NB4 (cell line): ENCODE data around the gene INO80.

ENCODE experiments used
- DNase-seq: peaks from one replicate; pipeline ENCODE4 v3.0.0; 2010; ENCODE audit warnings: low read depth
- H3K4me3 ChIP-seq: one replicate; pipeline ENCODE4 v1.5.1; 2011; ENCODE audit warnings: mild to moderate bottlenecking, low read depth, low read length, moderate library complexity
- CTCF ChIP-seq: IDR thresholded peaks from one replicate; pipeline ENCODE4 v1.5.1; 2012; ENCODE audit warnings: low read depth, low read length
- MAX ChIP-seq: IDR thresholded peaks from 2 replicates; pipeline ENCODE4 v1.6.1; 2011; ENCODE audit warnings: low read depth, low read length
- MYC ChIP-seq: IDR thresholded peaks from 2 replicates; pipeline ENCODE4 v1.6.1; 2011; ENCODE audit warnings: low read depth, low read length
- POLR2A ChIP-seq: IDR thresholded peaks from 2 replicates; pipeline ENCODE4 v1.6.1; 2011; ENCODE audit warnings: mild to moderate bottlenecking; ENCODE audit not compliant: insufficient read length; ENCODE audit errors: extremely low read depth

INO80 gene

DNA sequence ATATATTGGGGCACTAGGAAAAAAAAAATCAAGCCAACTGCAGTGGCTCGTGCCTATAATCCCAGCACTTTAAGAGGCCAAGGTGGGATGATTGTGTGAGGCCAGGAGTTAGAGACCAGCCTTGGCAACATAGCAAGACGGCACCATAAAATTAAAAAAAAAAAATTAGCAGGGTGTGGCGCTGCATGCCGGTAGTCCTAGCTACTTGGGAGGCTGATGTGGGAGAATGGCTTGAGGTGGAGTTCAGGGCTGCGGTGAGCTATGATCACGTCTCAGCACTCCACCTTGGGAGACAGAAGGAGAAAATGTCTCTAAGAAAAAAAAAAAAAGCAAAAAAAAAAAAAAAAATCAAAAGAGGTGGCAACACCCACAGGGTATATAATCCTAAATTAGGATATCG lies 49.6 kb downstream of the INO80 start:
- no peak for DNase-seq
- no peak overlapping the region for H3K4me3 ChIP-seq
- no peak for TF ChIP-seq POLR2A
- no peak for TF ChIP-seq CTCF
- no peak for TF ChIP-seq MAX
- no peak for TF ChIP-seq MYC

DNA sequence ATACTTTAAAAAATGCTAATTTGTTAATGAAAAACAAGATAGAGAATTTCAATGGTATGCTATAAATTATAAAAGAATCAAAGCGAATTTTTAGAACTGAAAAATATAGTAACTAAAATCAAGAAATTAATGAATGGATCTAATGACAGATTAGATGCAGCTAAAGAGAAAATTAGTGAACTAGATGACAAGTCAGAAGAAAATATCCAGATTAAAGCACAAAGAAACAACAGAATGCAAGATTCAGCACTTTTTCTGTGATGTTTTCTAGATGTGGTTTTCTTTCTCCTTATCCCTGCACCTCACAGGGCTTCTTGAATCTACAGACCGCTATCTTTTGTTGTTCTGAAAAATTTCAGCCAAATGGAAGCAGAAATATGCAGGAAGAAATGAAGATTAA lies 54.4 kb downstream of the INO80 start:
- DNase-seq, result no peak
- no peak overlapping the region for H3K4me3 ChIP-seq
- no peak for TF ChIP-seq MAX
- no peak for TF ChIP-seq POLR2A
- TF ChIP-seq MYC, result no peak
- TF ChIP-seq CTCF, result no peak

DNA sequence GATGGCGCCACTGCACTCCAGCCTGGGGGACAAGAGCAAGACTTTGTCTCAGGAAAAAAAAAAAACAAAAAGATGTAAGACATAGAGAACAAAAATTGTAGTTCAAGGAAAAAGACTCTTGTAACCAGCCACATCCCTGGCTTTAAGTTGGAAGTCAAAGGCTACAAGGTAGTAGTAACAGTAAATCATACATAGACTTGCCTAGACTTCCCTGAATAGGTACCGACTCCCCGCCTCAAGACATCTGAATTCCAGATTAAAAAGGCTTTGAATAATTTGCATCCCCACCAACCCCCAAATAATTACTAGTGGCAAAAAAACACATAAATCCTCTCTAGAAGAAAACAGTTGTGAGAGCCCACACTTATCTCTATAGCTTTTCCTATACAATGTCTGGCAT lies 55.6 kb downstream of the INO80 start:
- TF ChIP-seq CTCF (no peak), MYC (no peak), POLR2A (no peak), MAX (no peak)
- H3K4me3 ChIP-seq, result no peak overlapping the region
- no peak for DNase-seq

DNA sequence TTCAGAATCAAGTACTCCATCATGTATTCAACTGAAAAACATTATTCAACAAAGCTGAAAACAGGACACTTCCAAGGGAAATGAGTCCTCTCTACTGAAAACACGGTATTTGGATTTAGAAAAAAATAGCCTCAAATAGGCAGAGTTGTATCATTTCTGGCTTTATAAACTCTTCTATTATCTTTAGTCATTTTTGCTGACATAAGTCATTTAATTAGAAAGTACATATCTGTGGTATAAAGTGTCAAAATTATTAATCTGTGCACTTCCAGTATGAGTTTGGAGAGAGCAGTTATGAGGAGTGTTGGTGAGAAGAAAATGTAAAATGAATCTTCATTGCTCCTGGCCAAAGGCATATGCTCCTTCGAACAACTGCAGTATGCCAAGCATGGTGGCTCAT lies 59.3 kb downstream of the INO80 start:
- no peak for TF ChIP-seq POLR2A
- no peak for DNase-seq
- H3K4me3 ChIP-seq, result no peak overlapping the region

DNA sequence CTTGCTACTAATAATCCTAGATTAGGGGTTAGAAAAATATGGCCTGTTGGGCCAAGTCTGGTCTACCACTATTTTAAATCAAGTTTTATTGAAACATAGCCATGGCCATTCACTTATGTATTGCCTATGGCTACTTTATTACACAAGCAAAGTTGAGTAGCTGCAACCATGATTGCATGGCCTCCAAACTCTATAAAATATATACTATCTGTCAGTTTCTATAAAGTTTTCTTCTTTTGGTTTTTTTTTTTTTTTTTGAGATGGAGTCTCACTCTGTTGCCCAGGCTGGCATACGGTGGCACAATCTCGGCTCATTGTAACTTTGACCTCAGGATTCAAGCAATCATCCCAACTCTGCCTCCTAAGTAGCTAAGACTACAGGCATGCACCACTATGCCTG lies 60.4 kb downstream of the INO80 start:
- H3K4me3 ChIP-seq, result no peak overlapping the region
- no peak for DNase-seq
- TF ChIP-seq MYC (no peak), POLR2A (no peak), CTCF (no peak), MAX (no peak)

DNA sequence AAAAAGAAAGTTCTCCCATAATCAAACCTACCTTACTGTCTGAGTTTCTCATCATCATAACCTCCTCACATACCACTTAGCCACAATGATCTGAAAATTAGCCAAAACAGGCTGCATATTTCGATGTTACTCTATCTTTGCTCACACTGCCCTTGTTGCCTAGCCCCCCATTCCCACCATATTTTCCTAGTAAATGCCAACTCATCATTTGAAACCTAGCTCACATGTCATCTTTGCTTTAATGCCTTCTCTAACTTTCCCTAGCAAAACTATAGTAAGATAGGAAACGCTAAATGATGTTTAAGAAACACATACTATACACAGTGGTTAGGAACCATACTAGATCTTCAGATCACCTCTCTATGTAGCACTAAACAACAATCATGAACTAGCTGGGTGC lies 64.9 kb downstream of the INO80 start:
- no peak for DNase-seq
- TF ChIP-seq CTCF, result no peak
- TF ChIP-seq MYC, result no peak
- TF ChIP-seq MAX, result no peak
- TF ChIP-seq POLR2A, result no peak
- no peak overlapping the region for H3K4me3 ChIP-seq
